HepG2 (cell line): ENCODE measurements around the gene NUDT22. TPM values are rescaled to one million over a fixed set of nuclear protein-coding genes. Genes with fewer than 3 reads are reported as not detected.

Source experiments
- ATAC-seq: fragments of 200-7000 bp; cut with Tn5 transposase; 3 replicates; pipeline ENCODE4 v1.9.1; 2020; ENCODE audit warnings: mild to moderate bottlenecking, moderate library complexity
- BruUV-seq: library from RNA; stranded (reverse); fragments of 400-500 nt; replicated peaks from 2 replicates; lab custom pipeline; 2021; lab: Mats Ljungman, UMichigan
- CTCF ChIA-PET: fragments of 300-600 bp; formaldehyde crosslinking; extraction: SDS; loops from one replicate; lab custom pipeline; 2021; ENCODE audit warnings: low total read pairs, inconsistent platforms, low intra/inter-chr PET ratio; lab: Yijun Ruan, JAX
- POLR2A ChIA-PET: fragments of 350-600 bp; sonication (Branson Sonifier 250); formaldehyde crosslinking; loops from one replicate; lab custom pipeline; 2020; ENCODE audit warnings: antibody characterized with exemption, inconsistent platforms; lab: Yijun Ruan, JAX
- DNase-seq: peaks from one replicate; pipeline ENCODE4 v3.0.0-alpha.2; 2015; ENCODE audit warnings: low spot score
- FAIRE-seq: peaks from 3 replicates; lab custom pipeline; 2011; peaks lifted over from hg19 to GRCh38; lab: Jason Lieb, UNC
- H2AFZ ChIP-seq: one replicate; pipeline ENCODE4 v1.6.1; 2011; ENCODE audit warnings: low read length, inconsistent platforms
- H3K27ac ChIP-seq: fragments of 300-600 bp; 3 replicates; pipeline ENCODE4 v1.8.0; 2011; ENCODE audit warnings: mixed run types, mild to moderate bottlenecking, mixed read lengths, low read length, inconsistent platforms; ENCODE audit not compliant: insufficient read depth; ENCODE audit errors: extremely low read length
- H3K27me3 ChIP-seq, 2 experiments: fragments of 200-600 bp in 1 of 2; 2 replicates in 1 of 2; 3 replicates in 1 of 2; pipeline versions ENCODE4 v1.6.0 to v1.8.0; 2011; ENCODE audit warnings: low read length in 2 of 2, mild to moderate bottlenecking in 2 of 2, moderate library complexity in 2 of 2, inconsistent platforms in 1 of 2; ENCODE audit not compliant: insufficient read depth in 2 of 2, control insufficient read depth in 1 of 2
- H3K36me3 ChIP-seq, 2 experiments: fragments of 200-600 bp in 1 of 2; replicated peaks in 1 of 2; 2 replicates in 1 of 2; 3 replicates in 1 of 2; pipeline versions ENCODE4 v1.5.1 to v1.8.0; 2011; ENCODE audit warnings: low read length in 2 of 2, inconsistent platforms in 1 of 2; ENCODE audit not compliant: insufficient read depth in 2 of 2, control insufficient read depth in 1 of 2
- H3K4me1 ChIP-seq: 2 replicates; pipeline ENCODE4 v1.5.1; 2012; ENCODE audit warnings: low read length, inconsistent platforms; ENCODE audit not compliant: insufficient read depth
- H3K4me2 ChIP-seq: 2 replicates; pipeline ENCODE4 v1.6.0; 2011; ENCODE audit warnings: low read depth, low read length, inconsistent platforms
- H3K4me3 ChIP-seq, 3 experiments: fragments of 200-600 bp in 1 of 3; sonication (generic), shearing (Covaris generic) in 1 of 3; replicated peaks in 1 of 3; 2 replicates each; pipeline ENCODE4 v1.5.1; 2011 to 2016; ENCODE audit warnings: low read length in 3 of 3, inconsistent platforms in 2 of 3, low read depth in 2 of 3, mild to moderate bottlenecking in 2 of 3, control low read depth in 1 of 3, mixed read lengths in 1 of 3; ENCODE audit not compliant: insufficient read depth in 1 of 3
- H3K79me2 ChIP-seq: one replicate; pipeline ENCODE4 v1.6.1; 2011; ENCODE audit warnings: low read length, inconsistent platforms; ENCODE audit not compliant: insufficient read depth
- H3K9ac ChIP-seq: 2 replicates; pipeline ENCODE4 v1.6.0; 2011; ENCODE audit warnings: mild to moderate bottlenecking, low read depth, low read length, inconsistent platforms; ENCODE audit not compliant: insufficient read depth
- H3K9me3 ChIP-seq: 2 replicates; pipeline ENCODE4 v1.5.1; 2012; ENCODE audit warnings: mild to moderate bottlenecking, low read length
- H4K20me1 ChIP-seq: 2 replicates; pipeline ENCODE4 v1.6.0; 2011; ENCODE audit warnings: inconsistent platforms, mild to moderate bottlenecking, low read length, moderate library complexity; ENCODE audit not compliant: insufficient read depth
- HNRNPUL1 ChIP-seq: fragments of 200-400 bp; formaldehyde crosslinking; IDR thresholded peaks from 2 replicates; pipeline ENCODE4 v1.6.1; 2017; ENCODE audit warnings: low read depth, mild to moderate bottlenecking, low read length, moderate library complexity
- MAFK ChIP-seq, 2 experiments: IDR thresholded peaks in 1 of 2; conservative IDR thresholded peaks in 1 of 2; 2 replicates each; pipeline ENCODE4 v1.6.1; 2011; ENCODE audit warnings: improper control_type of control experiment in 2 of 2, low read length in 2 of 2
- NR2F1 ChIP-seq, 2 experiments: fragments of 450-650 bp in 1 of 2; formaldehyde crosslinking in 1 of 2; IDR thresholded peaks; 2 replicates each; pipeline versions ENCODE4 v1.5.0 to v1.6.1; 2016 to 2020; ENCODE audit warnings: mild to moderate bottlenecking in 1 of 2, missing compliant biosample characterization in 1 of 2, missing genetic modification reagents in 1 of 2, moderate library complexity in 1 of 2
- RBFOX2 ChIP-seq: fragments of 200-400 bp; formaldehyde crosslinking; IDR thresholded peaks from 2 replicates; pipeline ENCODE4 v1.6.1; 2017; ENCODE audit warnings: low read depth, mild to moderate bottlenecking, low read length
- RFX5 ChIP-seq: IDR thresholded peaks from 2 replicates; pipeline ENCODE4 v1.6.1; 2011; ENCODE audit warnings: low read depth, low read length, improper control_type of control experiment
- SP4 ChIP-seq: sonication (generic); formaldehyde crosslinking; IDR thresholded peaks from 2 replicates; pipeline ENCODE4 v1.8.1; 2023; ENCODE audit warnings: mild to moderate bottlenecking, missing genetic modification reagents
- TBX2 ChIP-seq: sonication (generic); formaldehyde crosslinking; IDR thresholded peaks from 2 replicates; pipeline ENCODE4 v1.5.0; 2020; ENCODE audit warnings: missing genetic modification reagents, mild to moderate bottlenecking, borderline replicate concordance
- XRCC5 ChIP-seq: fragments of 200-400 bp; formaldehyde crosslinking; optimal IDR thresholded peaks from 2 replicates; pipeline ENCODE3; 2017; ENCODE audit warnings: mild to moderate bottlenecking, low read length
- ZNF329 ChIP-seq: sonication (generic); formaldehyde crosslinking; IDR thresholded peaks from 2 replicates; pipeline ENCODE4 v1.9.0; 2021; ENCODE audit warnings: low read depth, mild to moderate bottlenecking, missing genetic modification reagents
- ZNF468 ChIP-seq: sonication (generic); formaldehyde crosslinking; IDR thresholded peaks from 2 replicates; pipeline ENCODE4 v1.8.0; 2022; ENCODE audit warnings: mild to moderate bottlenecking, moderate library complexity, missing genetic modification reagents
- ZNF501 ChIP-seq: sonication (generic); formaldehyde crosslinking; IDR thresholded peaks from 2 replicates; pipeline ENCODE4 v1.5.1; 2020; ENCODE audit warnings: mild to moderate bottlenecking, moderate library complexity, missing genetic modification reagents
- ZNF572 ChIP-seq: sonication (generic); formaldehyde crosslinking; IDR thresholded peaks from 2 replicates; pipeline ENCODE4 v1.5.1; 2020; ENCODE audit warnings: mild to moderate bottlenecking, missing genetic modification reagents
- ZNF629 ChIP-seq: sonication (generic); formaldehyde crosslinking; conservative IDR thresholded peaks from 2 replicates; pipeline ENCODE4 v1.5.0; 2020; ENCODE audit warnings: missing genetic modification reagents
- ZNF644 ChIP-seq: IDR thresholded peaks from 2 replicates; pipeline ENCODE4 v1.6.1; 2016; ENCODE audit warnings: low read depth
- ZNF713 ChIP-seq: sonication (generic); formaldehyde crosslinking; IDR thresholded peaks from 2 replicates; pipeline ENCODE4 v1.4.0; 2020; ENCODE audit warnings: mild to moderate bottlenecking, missing genetic modification reagents
- ZNF749 ChIP-seq: sonication (generic); formaldehyde crosslinking; IDR thresholded peaks from 2 replicates; pipeline ENCODE4 v1.8.0; 2022; ENCODE audit warnings: mild to moderate bottlenecking, missing genetic modification reagents, moderate library complexity, borderline replicate concordance
- ZNF772 ChIP-seq: sonication (generic); formaldehyde crosslinking; IDR thresholded peaks from 2 replicates; pipeline ENCODE4 v1.5.0; 2020; ENCODE audit warnings: mild to moderate bottlenecking, missing genetic modification reagents
- ZNF776 ChIP-seq: sonication (generic); formaldehyde crosslinking; IDR thresholded peaks from 2 replicates; pipeline ENCODE4 v1.4.0; 2020; ENCODE audit warnings: mild to moderate bottlenecking, missing genetic modification reagents
- ZNF839 ChIP-seq: sonication (generic); formaldehyde crosslinking; IDR thresholded peaks from 2 replicates; pipeline ENCODE4 v1.4.0; 2020; ENCODE audit warnings: missing genetic modification reagents, mild to moderate bottlenecking, borderline replicate concordance
- ZSCAN12 ChIP-seq: sonication (generic); formaldehyde crosslinking; IDR thresholded peaks from 2 replicates; pipeline ENCODE4 v1.9.0; 2021; ENCODE audit warnings: mild to moderate bottlenecking, missing genetic modification reagents
- WGBS: methylation state at CpG from one replicate; pipeline ENCODE4 v1.1.6; 2017; ENCODE audit warnings: low lambda C conversion rate; 5-methylcytosine and 5-hydroxymethylcytosine counted together
- in situ Hi-C: cut with HindIII; loops from 2 replicates; pipeline ENCODE4 v1.10.0; 2017; ENCODE audit warnings: low pct_unique_long_range_greater_than_20kb; ENCODE audit not compliant: extremely low pct_ligation_motif_present
- intact Hi-C: fragments of 100-400 bp; cut with micrococcal nuclease; formaldehyde crosslinking; loops from one replicate; pipeline ENCODE4 v1.10.0; 2022; ENCODE audit not compliant: unreplicated experiment
- polyA plus RNA-seq, 8 experiments: library from polyadenylated mRNA; depleted of rRNA in 3 of 8; stranded (reverse) in 7 of 8; unstranded in 1 of 8; fragments of >200 nt; fragmentation: Illumina TruSeq in 4 of 8; extraction: Trizol in 4 of 8; gene quantifications; 2 replicates each; pipeline versions ENCODE4 v1.2.1 to v1.2.3, GENCODE V29; 2011 to 2016; ENCODE audit warnings: low read depth in 4 of 8, missing spikeins in 1 of 8, mixed read lengths in 1 of 8; ENCODE audit not compliant: insufficient read depth in 1 of 8
- total RNA-seq, 5 experiments: library from RNA; depleted of rRNA; stranded (reverse); fragments of >200 nt; fragmentation: Illumina TruSeq; extraction: Trizol; gene quantifications; 2 replicates each; pipeline ENCODE4 v1.2.3, GENCODE V29; 2016; ENCODE audit warnings: low read depth in 1 of 5
- TF ChIP-seq, protein P1 (sequence below): sonication (generic); formaldehyde crosslinking; IDR thresholded peaks from 2 replicates; pipeline ENCODE4 v1.4.0; 2020; ENCODE audit warnings: missing genetic modification reagents
- TF ChIP-seq, protein P2 (sequence below): IDR thresholded peaks from 2 replicates; pipeline ENCODE4 v1.6.1; 2016; ENCODE audit warnings: mild to moderate bottlenecking
- TF ChIP-seq, protein P3 (sequence below): sonication (generic); formaldehyde crosslinking; IDR thresholded peaks from 2 replicates; pipeline ENCODE4 v1.9.0; 2021; ENCODE audit warnings: missing genetic modification reagents, mild to moderate bottlenecking, borderline replicate concordance

The NUDT22 gene
- total and polyA plus RNA-seq, 2 of the 13 experiments (the other 11 are each of a cell fraction or from before 2014, with no cell fraction given) = 33.5 to 39.8 TPM

DNA sequence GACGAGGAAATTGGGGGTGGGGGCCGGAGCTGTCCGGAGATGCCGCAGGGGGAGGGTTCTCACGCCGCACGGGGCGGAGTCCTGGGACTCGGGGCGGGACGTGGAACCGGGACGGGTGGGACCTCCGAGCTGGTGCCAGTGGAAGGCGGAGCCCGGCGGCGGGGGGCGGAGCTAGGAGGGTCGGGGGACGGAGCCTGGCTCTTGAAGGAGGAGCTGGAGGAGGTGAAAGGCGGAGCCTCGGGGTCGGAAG is 15.1 kb downstream of the NUDT22 start:
- H3K9ac ChIP-seq = peak overlapping the region; percentile 92
- peak; percentile 71 for ATAC-seq
- intact Hi-C loops = loop anchor here (5.0 kb wide), 1 partner anchor 54 kb away; the partner anchor contains the start of gene STIP1
- peaks cover 0 to 11% of the 10 kb centered on the region in 2 experiments; a peak in 3 of 5 replicates for H3K36me3 ChIP-seq
- H3K9me3 ChIP-seq = no peaks in the 10 kb centered on the region
- peak; percentile 95 for DNase-seq
- H3K79me2 ChIP-seq = peaks cover 23% of the 10 kb centered on the region
- H3K4me3 ChIP-seq = peak overlapping the region; percentile 63 to 90 (median 84); a peak in 5 of 6 replicates
- FAIRE-seq = no peak
- peaks cover 61% of the 10 kb centered on the region for H3K4me1 ChIP-seq
- H3K27me3 ChIP-seq = no peaks in the 10 kb centered on the region; a peak in 1 of 5 replicates
- POLR2A ChIA-PET = interaction anchor here (0.6 to 8.3 kb wide), 20 partner anchors 8 to 90 kb away, joined by 3 to 113 read pairs (median 6); partner anchors contain the start of genes BAD, DNAJC4, ESRRA and MACROD1
- no peaks in the 10 kb centered on the region for H4K20me1 ChIP-seq
- 4% methylated on average over 23 of the region's 24 CpGs for WGBS
- CTCF ChIA-PET = no interaction called here
- in situ Hi-C loops = loop anchor here (5.0 kb wide), 1 partner anchor 61 kb away; the partner anchor contains the start of gene CATSPERZ
- peak overlapping the region; percentile 100; the same call in 1 of the 2 replicates for H3K4me2 ChIP-seq
- peak overlapping the region; percentile 91 for H3K27ac ChIP-seq
- H2AFZ ChIP-seq = no peak overlapping the region
- BruUV-seq = no TSS peak
- TF ChIP-seq XRCC5 (peak; percentile 16), ZNF644 (CRISPR knock-in tag) (no peak), TBX2 (CRISPR knock-in tag) (peak; percentile 26; the same call in 1 of the 2 replicates), ZNF776 (CRISPR knock-in tag) (0 out of 2 replicates have a peak, but pooled peaks have one; percentile 22), RBFOX2 (peak; percentile 76), SP4 (CRISPR knock-in tag) (peak; percentile 90; the same call in 1 of the 2 replicates), ZSCAN12 (CRISPR knock-in tag) (no peak), ZNF713 (CRISPR knock-in tag) (0 out of 2 replicates have a peak, but pooled peaks have one; percentile 12), ZNF839 (CRISPR knock-in tag) (0 out of 2 replicates have a peak, but pooled peaks have one; percentile 59), ZNF629 (CRISPR knock-in tag) (no peak), ZNF572 (CRISPR knock-in tag) (no peak), NR2F1 (CRISPR knock-in tag; IDR thresholded peaks at IDR 0.05) (0 out of 4 replicates have a peak, but pooled peaks of 1 of the 2 experiments have one; percentile 9), MAFK (conservative IDR thresholded peaks at IDR 0.05 in 1 of 2, IDR thresholded peaks at IDR 0.05 in 1 of 2; ENCODE audit: low read length in 2 of 2) (no peak), HNRNPUL1 (0 out of 2 replicates have a peak, but pooled peaks have one; percentile 8), ZNF749 (CRISPR knock-in tag) (peak; percentile 30; the same call in 1 of the 2 replicates), ZNF329 (CRISPR knock-in tag) (no peak), ZNF772 (CRISPR knock-in tag) (0 out of 2 replicates have a peak, but pooled peaks have one; percentile 6), ZNF468 (CRISPR knock-in tag) (no peak), ZNF501 (peak; percentile 12; the same call in 1 of the 2 replicates), RFX5 (no peak)
- TF ChIP-seq, protein P1, sequence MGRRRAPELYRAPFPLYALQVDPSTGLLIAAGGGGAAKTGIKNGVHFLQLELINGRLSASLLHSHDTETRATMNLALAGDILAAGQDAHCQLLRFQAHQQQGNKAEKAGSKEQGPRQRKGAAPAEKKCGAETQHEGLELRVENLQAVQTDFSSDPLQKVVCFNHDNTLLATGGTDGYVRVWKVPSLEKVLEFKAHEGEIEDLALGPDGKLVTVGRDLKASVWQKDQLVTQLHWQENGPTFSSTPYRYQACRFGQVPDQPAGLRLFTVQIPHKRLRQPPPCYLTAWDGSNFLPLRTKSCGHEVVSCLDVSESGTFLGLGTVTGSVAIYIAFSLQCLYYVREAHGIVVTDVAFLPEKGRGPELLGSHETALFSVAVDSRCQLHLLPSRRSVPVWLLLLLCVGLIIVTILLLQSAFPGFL (CRISPR knock-in tag) = no peak
- TF ChIP-seq, protein P2, sequence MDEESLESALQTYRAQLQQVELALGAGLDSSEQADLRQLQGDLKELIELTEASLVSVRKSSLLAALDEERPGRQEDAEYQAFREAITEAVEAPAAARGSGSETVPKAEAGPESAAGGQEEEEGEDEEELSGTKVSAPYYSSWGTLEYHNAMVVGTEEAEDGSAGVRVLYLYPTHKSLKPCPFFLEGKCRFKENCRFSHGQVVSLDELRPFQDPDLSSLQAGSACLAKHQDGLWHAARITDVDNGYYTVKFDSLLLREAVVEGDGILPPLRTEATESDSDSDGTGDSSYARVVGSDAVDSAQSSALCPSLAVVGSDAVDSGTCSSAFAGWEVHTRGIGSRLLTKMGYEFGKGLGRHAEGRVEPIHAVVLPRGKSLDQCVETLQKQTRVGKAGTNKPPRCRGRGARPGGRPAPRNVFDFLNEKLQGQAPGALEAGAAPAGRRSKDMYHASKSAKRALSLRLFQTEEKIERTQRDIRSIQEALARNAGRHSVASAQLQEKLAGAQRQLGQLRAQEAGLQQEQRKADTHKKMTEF (CRISPR knock-in tag) = no peak
- TF ChIP-seq, protein P3, sequence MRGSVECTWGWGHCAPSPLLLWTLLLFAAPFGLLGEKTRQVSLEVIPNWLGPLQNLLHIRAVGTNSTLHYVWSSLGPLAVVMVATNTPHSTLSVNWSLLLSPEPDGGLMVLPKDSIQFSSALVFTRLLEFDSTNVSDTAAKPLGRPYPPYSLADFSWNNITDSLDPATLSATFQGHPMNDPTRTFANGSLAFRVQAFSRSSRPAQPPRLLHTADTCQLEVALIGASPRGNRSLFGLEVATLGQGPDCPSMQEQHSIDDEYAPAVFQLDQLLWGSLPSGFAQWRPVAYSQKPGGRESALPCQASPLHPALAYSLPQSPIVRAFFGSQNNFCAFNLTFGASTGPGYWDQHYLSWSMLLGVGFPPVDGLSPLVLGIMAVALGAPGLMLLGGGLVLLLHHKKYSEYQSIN = no peak
